PFSK-1 (cell line): Measurements from ENCODE around the gene TGM2.

ENCODE experiments used
- FOXP2 ChIP-seq: optimal IDR thresholded peaks from 2 replicates; pipeline ENCODE3; 2011; ENCODE audit warnings: borderline replicate concordance, control low read depth, inconsistent platforms; ENCODE audit not compliant: insufficient read depth; ENCODE audit errors: extremely low read length, extremely low read depth
- POLR2AphosphoS5 ChIP-seq: IDR thresholded peaks from 2 replicates; pipeline ENCODE4 v1.6.1; 2012; ENCODE audit warnings: low read depth, mild to moderate bottlenecking, control low read depth, low read length, moderate library complexity
- SIN3A ChIP-seq: IDR thresholded peaks from 2 replicates; pipeline ENCODE4 v1.6.1; 2012; ENCODE audit warnings: mild to moderate bottlenecking, low read length, moderate library complexity, borderline replicate concordance; ENCODE audit not compliant: insufficient read depth
- TAF1 ChIP-seq: IDR thresholded peaks from 2 replicates; pipeline ENCODE4 v1.6.1; 2012; ENCODE audit warnings: low read length, control low read depth, borderline replicate concordance; ENCODE audit not compliant: insufficient read depth
- TF ChIP-seq, protein P1 (sequence below), 2 experiments: IDR thresholded peaks; 2 replicates each; pipeline versions ENCODE4 v1.6.1 to v1.8.0; 2011 to 2012; ENCODE audit warnings: low read depth in 2 of 2, low read length in 2 of 2, control low read depth in 1 of 2, inconsistent platforms in 1 of 2, mild to moderate bottlenecking in 1 of 2, moderate library complexity in 1 of 2; ENCODE audit not compliant: insufficient read depth in 1 of 2

The TGM2 gene

DNA sequence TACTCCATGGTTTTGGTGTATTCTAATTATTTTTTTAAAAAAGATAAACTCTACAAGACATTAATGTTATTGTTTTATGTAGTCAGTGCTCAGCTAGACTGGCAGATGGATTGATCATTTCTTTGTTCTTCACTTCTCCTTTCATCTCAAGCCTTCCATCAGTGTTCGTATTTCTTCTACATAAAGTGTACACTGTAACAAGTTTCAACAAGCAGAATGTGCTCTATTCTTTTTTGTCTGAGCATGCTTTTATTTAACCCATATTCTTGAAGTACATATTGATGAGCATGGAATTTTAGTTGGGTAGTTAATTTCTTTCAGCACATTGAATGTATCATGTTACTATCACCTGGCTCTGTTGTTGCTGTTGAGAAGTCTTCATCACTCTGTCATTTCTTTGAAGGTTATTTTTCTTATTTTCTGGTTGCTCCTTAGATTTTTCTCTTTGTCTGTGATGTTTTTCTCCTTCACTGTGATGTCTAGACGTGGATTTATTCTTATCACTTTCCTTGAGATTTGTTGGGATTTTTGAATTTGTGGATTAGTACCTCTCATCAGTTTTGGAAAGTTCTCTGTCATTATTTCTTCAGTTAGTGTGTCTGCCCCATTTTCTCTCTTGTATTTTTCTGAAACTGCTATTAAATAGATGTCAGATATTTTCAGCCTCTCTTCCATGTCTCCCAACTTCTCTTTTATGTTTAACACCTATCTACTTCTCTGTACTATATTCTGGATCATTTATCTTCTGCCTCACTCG, 48.5 kb downstream of the TGM2 start:
- TF ChIP-seq POLR2AphosphoS5 = no peak
- TF ChIP-seq SIN3A = no peak
- no peak for TF ChIP-seq TAF1
- TF ChIP-seq FOXP2 = no peak
- TF ChIP-seq, protein P1, sequence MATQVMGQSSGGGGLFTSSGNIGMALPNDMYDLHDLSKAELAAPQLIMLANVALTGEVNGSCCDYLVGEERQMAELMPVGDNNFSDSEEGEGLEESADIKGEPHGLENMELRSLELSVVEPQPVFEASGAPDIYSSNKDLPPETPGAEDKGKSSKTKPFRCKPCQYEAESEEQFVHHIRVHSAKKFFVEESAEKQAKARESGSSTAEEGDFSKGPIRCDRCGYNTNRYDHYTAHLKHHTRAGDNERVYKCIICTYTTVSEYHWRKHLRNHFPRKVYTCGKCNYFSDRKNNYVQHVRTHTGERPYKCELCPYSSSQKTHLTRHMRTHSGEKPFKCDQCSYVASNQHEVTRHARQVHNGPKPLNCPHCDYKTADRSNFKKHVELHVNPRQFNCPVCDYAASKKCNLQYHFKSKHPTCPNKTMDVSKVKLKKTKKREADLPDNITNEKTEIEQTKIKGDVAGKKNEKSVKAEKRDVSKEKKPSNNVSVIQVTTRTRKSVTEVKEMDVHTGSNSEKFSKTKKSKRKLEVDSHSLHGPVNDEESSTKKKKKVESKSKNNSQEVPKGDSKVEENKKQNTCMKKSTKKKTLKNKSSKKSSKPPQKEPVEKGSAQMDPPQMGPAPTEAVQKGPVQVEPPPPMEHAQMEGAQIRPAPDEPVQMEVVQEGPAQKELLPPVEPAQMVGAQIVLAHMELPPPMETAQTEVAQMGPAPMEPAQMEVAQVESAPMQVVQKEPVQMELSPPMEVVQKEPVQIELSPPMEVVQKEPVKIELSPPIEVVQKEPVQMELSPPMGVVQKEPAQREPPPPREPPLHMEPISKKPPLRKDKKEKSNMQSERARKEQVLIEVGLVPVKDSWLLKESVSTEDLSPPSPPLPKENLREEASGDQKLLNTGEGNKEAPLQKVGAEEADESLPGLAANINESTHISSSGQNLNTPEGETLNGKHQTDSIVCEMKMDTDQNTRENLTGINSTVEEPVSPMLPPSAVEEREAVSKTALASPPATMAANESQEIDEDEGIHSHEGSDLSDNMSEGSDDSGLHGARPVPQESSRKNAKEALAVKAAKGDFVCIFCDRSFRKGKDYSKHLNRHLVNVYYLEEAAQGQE (IDR thresholded peaks at IDR 0.05; ENCODE audit: insufficient read depth in 1 of 2, low read depth in 2 of 2, low read length in 2 of 2) = no peak

DNA sequence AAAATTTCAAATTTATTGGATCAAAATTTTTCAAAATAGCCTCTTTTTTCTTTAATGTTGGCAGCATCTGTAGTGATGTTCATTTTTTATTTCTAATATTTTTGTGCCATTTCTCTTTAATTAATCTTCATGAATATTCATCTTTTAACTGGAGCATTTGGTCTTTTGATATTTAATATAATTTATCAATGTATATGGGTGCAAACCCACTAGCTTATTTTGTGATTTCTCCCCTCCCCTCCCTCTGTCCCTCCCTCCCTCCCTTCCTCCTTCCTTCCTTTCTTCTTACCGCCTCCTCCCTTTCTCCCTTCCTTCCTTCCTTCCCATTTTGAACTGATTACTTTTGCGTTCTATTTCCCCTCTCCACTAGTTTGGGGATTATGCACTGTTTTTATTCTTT, 49.2 kb downstream of the TGM2 start:
- TF ChIP-seq, protein P1 (IDR thresholded peaks at IDR 0.05; ENCODE audit: insufficient read depth in 1 of 2, low read depth in 2 of 2, low read length in 2 of 2) = no peak
- TF ChIP-seq POLR2AphosphoS5 = no peak
- TF ChIP-seq TAF1 = no peak
- TF ChIP-seq FOXP2 = no peak
- TF ChIP-seq SIN3A = no peak

DNA sequence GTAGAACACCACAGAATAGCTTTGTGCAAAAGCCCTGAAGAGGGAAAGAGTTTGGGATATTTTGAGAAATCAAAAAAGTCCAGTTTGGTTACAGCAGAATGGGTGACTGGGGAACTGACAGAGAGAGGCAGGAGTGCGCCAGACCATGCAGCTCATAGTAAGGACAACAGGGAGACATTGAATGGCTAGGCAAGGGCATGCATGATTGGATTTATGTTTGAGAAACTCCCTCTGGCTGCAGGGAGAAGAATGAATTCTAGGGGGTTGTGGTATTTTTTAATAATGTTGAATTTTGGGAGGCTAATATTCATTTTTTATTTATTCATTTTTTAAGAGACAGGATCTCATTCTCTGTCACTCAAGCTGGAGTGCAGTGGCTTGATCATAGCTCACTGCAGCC, 49.9 kb downstream of the TGM2 start:
- no peak for TF ChIP-seq POLR2AphosphoS5

DNA sequence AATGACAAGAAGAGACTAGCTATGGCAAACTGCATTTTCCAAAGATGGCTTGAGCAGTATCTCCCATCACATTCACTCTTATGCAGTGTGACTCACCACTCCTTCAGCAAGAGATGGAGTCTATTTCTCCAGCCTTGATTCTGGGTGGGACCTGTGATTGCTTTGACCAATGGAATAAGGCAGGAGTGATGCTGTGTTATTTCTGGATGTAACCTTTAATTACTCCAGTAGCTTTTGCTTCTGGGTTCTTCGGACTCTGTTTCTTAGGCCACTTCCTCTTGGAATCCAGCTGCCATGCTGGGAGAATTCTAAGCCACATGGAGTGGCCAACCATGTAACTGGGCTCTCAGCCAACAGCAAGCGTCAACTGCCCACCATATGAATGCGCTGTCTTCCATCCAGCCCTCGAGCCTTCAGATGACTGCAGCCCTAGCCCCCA, 50.7 kb downstream of the TGM2 start:
- no peak for TF ChIP-seq FOXP2
- TF ChIP-seq TAF1 = no peak
- peak; percentile 62 for TF ChIP-seq POLR2AphosphoS5
- TF ChIP-seq, protein P1 (IDR thresholded peaks at IDR 0.05; ENCODE audit: insufficient read depth in 1 of 2, low read depth in 2 of 2, low read length in 2 of 2) = no peak
- peak; percentile 22; the same call in 1 of the 2 replicates for TF ChIP-seq SIN3A

DNA sequence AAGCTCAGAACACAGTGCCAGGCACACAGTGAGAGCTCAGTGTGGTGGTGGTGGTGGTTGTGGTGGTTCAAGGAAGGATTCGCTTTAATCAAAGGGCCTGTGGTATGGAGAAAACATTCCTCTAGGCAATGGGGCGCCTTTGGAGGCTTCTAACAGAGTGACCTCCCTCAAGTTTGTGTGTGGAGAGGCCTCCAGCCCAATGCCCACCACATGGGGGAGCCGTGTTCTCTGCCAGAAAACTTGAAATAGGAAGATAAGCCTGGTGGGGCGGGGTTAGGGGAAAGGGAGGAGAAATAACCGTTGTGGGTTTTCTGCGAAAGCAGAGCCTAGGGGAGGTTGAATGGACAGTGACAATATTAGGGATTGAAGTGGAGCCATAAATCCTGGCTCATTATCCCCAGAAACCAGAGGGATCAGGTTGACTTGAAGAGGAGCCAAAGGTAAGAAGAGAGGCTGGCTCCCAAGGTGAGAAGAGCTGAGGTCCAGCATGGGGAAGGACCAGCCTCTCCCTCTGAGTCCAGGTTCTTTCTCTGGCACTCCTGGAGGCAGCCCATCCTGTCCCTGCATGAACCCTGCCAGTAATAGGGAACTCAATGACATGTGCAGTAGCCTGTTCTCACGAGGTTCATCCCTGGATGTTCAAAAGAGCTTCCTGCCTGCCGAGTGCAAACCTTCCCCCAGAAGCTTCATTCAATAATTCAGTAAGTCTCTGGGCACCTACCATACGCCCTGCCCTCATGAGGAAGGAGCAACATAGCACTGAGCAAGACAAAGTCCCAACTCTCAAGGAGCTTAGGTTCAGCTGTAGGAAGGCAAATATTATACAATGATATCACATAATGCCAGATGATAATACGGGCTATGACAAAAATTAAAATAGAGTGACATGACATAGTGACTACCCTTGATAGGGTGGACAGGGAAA, 51.4 kb downstream of the TGM2 start:
- TF ChIP-seq SIN3A (no peak), FOXP2 (no peak), POLR2AphosphoS5 (peak; percentile 56), TAF1 (no peak)
- TF ChIP-seq, protein P1 (IDR thresholded peaks at IDR 0.05; ENCODE audit: insufficient read depth in 1 of 2, low read depth in 2 of 2, low read length in 2 of 2) = no peak
